GM12878 (cell line): ENCODE data around the gene MTFP1. TPM values are rescaled to one million over a fixed set of nuclear protein-coding genes. Genes with fewer than 3 reads are reported as not detected.
A peak's percentile ranks its signal among the peaks of the same experiment; 100 is the strongest.

ENCODE experiments used
- ATAC-seq: fragments of 200-7000 bp; cut with Tn5 transposase; 3 replicates; pipeline ENCODE4 v1.9.1; 2020; ENCODE audit warnings: mild to moderate bottlenecking, moderate library complexity
- BruUV-seq: library from RNA; stranded (reverse); fragments of 400-500 nt; replicated peaks from 2 replicates; lab custom pipeline; 2021; lab: Mats Ljungman, UMichigan
- CTCF ChIA-PET: fragments of 300-600 bp; sonication (Branson Sonifier 250); formaldehyde crosslinking; extraction: SDS; loops from one replicate; lab custom pipeline; 2021; ENCODE audit warnings: inconsistent platforms; lab: Yijun Ruan, JAX
- POLR2A ChIA-PET: fragments of 350-600 bp; formaldehyde crosslinking; extraction: SDS; loops from one replicate; lab custom pipeline; 2021; ENCODE audit warnings: inconsistent platforms; lab: Charles Lee
- RAD21 ChIA-PET: fragments of 300-600 bp; sonication (Branson Sonifier 250); formaldehyde crosslinking; loops from one replicate; lab custom pipeline; 2023; ENCODE audit warnings: antibody characterized with exemption; ENCODE audit not compliant: unreplicated experiment; lab: Charles Lee
- SMC1A ChIA-PET: fragments of 300-600 bp; sonication (Branson Sonifier 250); formaldehyde crosslinking; loops from one replicate; lab custom pipeline; 2023; ENCODE audit not compliant: unreplicated experiment, uncharacterized antibody; lab: Charles Lee
- DNase-seq: peaks from one replicate; pipeline ENCODE4 v3.0.0-alpha.2; 2011; ENCODE audit warnings: low read depth, low spot score
- FAIRE-seq: peaks from 3 replicates; lab custom pipeline; 2011; peaks lifted over from hg19 to GRCh38; lab: Jason Lieb, UNC
- H2AFZ ChIP-seq: 2 replicates; pipeline ENCODE4 v1.6.0; 2011; ENCODE audit warnings: low read depth, low read length, control low read depth; ENCODE audit not compliant: control insufficient read depth
- H3K27ac ChIP-seq: 2 replicates; pipeline ENCODE4 v1.5.1; 2011; ENCODE audit warnings: control low read depth; ENCODE audit not compliant: control insufficient read depth, insufficient read depth
- H3K27me3 ChIP-seq, 2 experiments: replicated peaks in 1 of 2; 2 replicates each; pipeline versions ENCODE4 v1.6.0 to v1.6.1; 2011; ENCODE audit warnings: low read length in 1 of 2; ENCODE audit not compliant: control insufficient read depth in 2 of 2, insufficient read depth in 2 of 2
- H3K36me3 ChIP-seq, 2 experiments: 2 replicates each; pipeline ENCODE4 v1.5.1; 2011; ENCODE audit warnings: low read length in 1 of 2; ENCODE audit not compliant: control insufficient read depth in 2 of 2, insufficient read depth in 2 of 2
- H3K4me1 ChIP-seq: 2 replicates; pipeline ENCODE4 v1.6.1; 2011; ENCODE audit warnings: mild to moderate bottlenecking, low read length, moderate library complexity, mixed read lengths; ENCODE audit not compliant: control insufficient read depth, insufficient read depth
- H3K4me2 ChIP-seq: 2 replicates; pipeline ENCODE4 v1.6.0; 2011; ENCODE audit warnings: control low read depth; ENCODE audit not compliant: control insufficient read depth, insufficient read depth
- H3K4me3 ChIP-seq: fragments of 200-600 bp; sonication (generic); 2 replicates; pipeline ENCODE4 v1.5.1; 2016
- H3K79me2 ChIP-seq: 2 replicates; pipeline ENCODE4 v1.6.0; 2011; ENCODE audit warnings: low read length; ENCODE audit not compliant: control insufficient read depth, insufficient read depth
- H3K9ac ChIP-seq: 2 replicates; pipeline ENCODE4 v1.8.0; 2011; ENCODE audit warnings: low read length, control low read depth, mixed read lengths; ENCODE audit not compliant: control insufficient read depth, insufficient read depth
- H3K9me3 ChIP-seq: replicated peaks from 3 replicates; pipeline ENCODE4 v1.5.1; 2011; ENCODE audit warnings: mild to moderate bottlenecking, low read length; ENCODE audit not compliant: control insufficient read depth, insufficient read depth
- H4K20me1 ChIP-seq: 2 replicates; pipeline ENCODE4 v1.6.0; 2011; ENCODE audit not compliant: control insufficient read depth, insufficient read depth
- SPI1 ChIP-seq: IDR thresholded peaks from 2 replicates; pipeline ENCODE4 v1.6.1; 2011; ENCODE audit warnings: low read depth, mild to moderate bottlenecking, low read length, moderate library complexity, borderline replicate concordance; ENCODE audit not compliant: insufficient read depth
- WGBS: methylation state at CpG from one replicate; pipeline ENCODE4 v1.1.6; 2016; ENCODE audit warnings: low lambda C conversion rate; ENCODE audit not compliant: insufficient replicate concordance, insufficient coverage; ENCODE audit errors: missing lambda C conversion rate; 5-methylcytosine and 5-hydroxymethylcytosine counted together
- in situ Hi-C: fragments of 300-500 bp; cut with MboI; formaldehyde crosslinking; loops from 9 replicates; pipeline ENCODE4 v1.14.3; 2018; ENCODE audit warnings: mixed read lengths
- intact Hi-C: fragments of 100-400 bp; cut with micrococcal nuclease; formaldehyde crosslinking; loops from one replicate; pipeline ENCODE4 v1.14.2; 2022; ENCODE audit not compliant: unreplicated experiment
- polyA plus RNA-seq, 11 experiments: library from polyadenylated mRNA; depleted of rRNA in 4 of 11; unstranded in 6 of 11; stranded (reverse) in 5 of 11; fragments of >200 nt; fragmentation: Nextera tagmentation in 4 of 11; fragmentation: Illumina TruSeq in 1 of 11; extraction: Ambion mirVana in 4 of 11; extraction: Trizol in 1 of 11; gene quantifications; 1 replicate in 1 of 11; 2 replicates in 10 of 11; pipeline versions ENCODE4 v1.2.1 to v1.2.3, GENCODE V29; 2011 to 2016; ENCODE audit warnings: inconsistent platforms in 2 of 11, missing spikeins in 2 of 11, low read depth in 1 of 11
- total RNA-seq, 4 experiments: library from RNA; depleted of rRNA in 3 of 4; stranded (reverse); fragments of >200 nt in 3 of 4; fragmentation: Illumina TruSeq in 1 of 4; extraction: Trizol in 1 of 4; gene quantifications; 2 replicates each; pipeline versions ENCODE4 v1.2.1 to v1.2.3, GENCODE V29; 2013 to 2021
- TF ChIP-seq, protein P1 (sequence below): IDR thresholded peaks from 2 replicates; pipeline ENCODE4 v1.6.1; 2012; ENCODE audit warnings: low read depth, low read length, improper control_type of control experiment

MTFP1 gene
- total and polyA plus RNA-seq, 10 of the 15 experiments (the other 5 are each of a cell fraction or from before 2014, with no cell fraction given), result 20.5 to 133 (median 59.8) TPM

- Histone ChIP-seq H3K27me3 (no peaks in the 10 kb centered on the region), H3K4me1 (peaks cover 16% of the 10 kb centered on the region), H3K27ac (peak overlapping the region; percentile 2; the same call in 1 of the 2 replicates), H3K9me3 (no peaks in the 10 kb centered on the region), H4K20me1 (no peaks in the 10 kb centered on the region), H3K9ac (no peak overlapping the region)
- ChIA-PET POLR2A (interaction anchor here (1.6 to 6.4 kb wide), 3 partner anchors 10 to 29 kb away, joined by 4 to 60 read pairs (median 19); no protein-coding TSS in a partner anchor), CTCF (interaction anchor here (0.6 to 7.5 kb wide), 4 partner anchors 24 to 131 kb away, joined by 3 to 172 read pairs (median 38); partner anchors contain the start of genes CASTOR1 and SEC14L2), RAD21 (interaction anchor here (7.3 kb wide), 1 partner anchor 28 kb away, joined by 137 read pairs; the partner anchor contains the start of genes RNF215 and SEC14L2)
- WGBS, result 97% methylated on average over 6 of the region's 6 CpGs
- BruUV-seq, result no TSS peak
- intact Hi-C loops, result no loop called here
- FAIRE-seq, result no peak
- TF ChIP-seq SPI1, result 0 out of 2 replicates have a peak, but pooled peaks have one; percentile 13
- TF ChIP-seq, protein P1, sequence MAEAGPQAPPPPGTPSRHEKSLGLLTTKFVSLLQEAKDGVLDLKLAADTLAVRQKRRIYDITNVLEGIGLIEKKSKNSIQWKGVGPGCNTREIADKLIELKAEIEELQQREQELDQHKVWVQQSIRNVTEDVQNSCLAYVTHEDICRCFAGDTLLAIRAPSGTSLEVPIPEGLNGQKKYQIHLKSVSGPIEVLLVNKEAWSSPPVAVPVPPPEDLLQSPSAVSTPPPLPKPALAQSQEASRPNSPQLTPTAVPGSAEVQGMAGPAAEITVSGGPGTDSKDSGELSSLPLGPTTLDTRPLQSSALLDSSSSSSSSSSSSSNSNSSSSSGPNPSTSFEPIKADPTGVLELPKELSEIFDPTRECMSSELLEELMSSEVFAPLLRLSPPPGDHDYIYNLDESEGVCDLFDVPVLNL, result no peak
- TF ChIP-seq, all 136 proteins: peak for 1
- DNase-seq (no peak), ATAC-seq (no peak)
- SMC1A ChIA-PET, result interaction anchor here (1.2 to 3.5 kb wide), 2 partner anchors 8 to 14 kb away, joined by 4 to 13 read pairs; no protein-coding TSS in a partner anchor
- Histone ChIP-seq H2AFZ (no peak overlapping the region), H3K79me2 (peaks cover 30% of the 10 kb centered on the region), H3K4me2 (no peak overlapping the region), H3K36me3 (peaks cover 0 to 17% of the 10 kb centered on the region in 2 experiments; a peak in 2 of 4 replicates), H3K4me3 (no peak overlapping the region)
- in situ Hi-C loops, result no loop called here
Measured at GRCh38 chr22:30420347-30421125, 5.0 kb upstream of the MTFP1 start.
